GM23248 (cell line): Measurements from ENCODE around the gene TIMM13.

Experiments
- EZH2 ChIP-seq: fragments of 200-600 bp; sonication (generic); IDR thresholded peaks from 2 replicates; pipeline ENCODE4 v1.6.1; 2018; ENCODE audit warnings: antibody characterized with exemption, mild to moderate bottlenecking; ENCODE audit not compliant: insufficient read depth, poor library complexity, severe bottlenecking
- EZH2phosphoT487 ChIP-seq: fragments of 200-600 bp; sonication (generic); IDR thresholded peaks from 2 replicates; pipeline ENCODE4 v1.6.1; 2018; ENCODE audit warnings: antibody characterized with exemption, moderate library complexity, mild to moderate bottlenecking, low read depth; ENCODE audit not compliant: insufficient read depth

DNA sequence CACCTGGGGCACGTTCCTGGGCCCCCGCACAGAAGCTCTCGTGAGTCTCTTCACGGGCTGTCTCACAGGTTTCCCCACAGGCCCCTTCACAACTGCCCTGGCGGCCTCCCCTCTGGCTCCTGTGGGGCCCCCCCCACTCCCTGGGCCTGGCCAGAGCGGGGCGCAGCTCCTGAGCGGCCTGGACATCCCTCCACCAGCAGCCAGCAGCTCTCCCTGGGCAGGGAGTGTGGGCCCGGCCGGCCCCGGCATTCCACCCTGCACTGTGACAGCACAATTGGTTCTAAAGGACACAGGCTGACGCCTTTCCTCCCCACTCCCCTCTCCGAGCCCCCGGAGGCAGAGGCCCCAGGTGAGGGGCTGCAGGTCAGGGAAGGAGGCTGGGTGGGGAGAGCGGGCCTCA is 9.5 kb upstream of the TIMM13 start:
- TF ChIP-seq EZH2 (no peak), EZH2phosphoT487 (no peak)
